Duodenal mucosa (tissue), 2 donors: ENCODE data around the gene POLR1H.

Experiments
- H3K27ac ChIP-seq: one replicate; pipeline ENCODE4 v1.7.0; 2013; ENCODE audit warnings: low read depth, low read length
- H3K27me3 ChIP-seq, 2 donors: one replicate each; pipeline ENCODE4 v1.7.0; 2013; ENCODE audit warnings: low read length in 2 of 2, control low read depth in 1 of 2; ENCODE audit not compliant: insufficient read depth in 2 of 2, control insufficient read depth in 1 of 2
- H3K36me3 ChIP-seq, 2 donors: one replicate each; pipeline ENCODE4 v1.7.0; 2013; ENCODE audit warnings: low read length in 2 of 2, control low read depth in 1 of 2; ENCODE audit not compliant: insufficient read depth in 2 of 2, control insufficient read depth in 1 of 2
- H3K4me1 ChIP-seq, 2 donors: one replicate each; pipeline ENCODE4 v1.7.0; 2013; ENCODE audit warnings: low read length in 2 of 2, control low read depth in 1 of 2; ENCODE audit not compliant: insufficient read depth in 2 of 2, control insufficient read depth in 1 of 2
- H3K4me3 ChIP-seq, 2 donors: one replicate each; pipeline ENCODE4 v1.7.0; 2013; ENCODE audit warnings: low read length in 2 of 2, low read depth in 1 of 2
- H3K9ac ChIP-seq, 2 donors: one replicate each; pipeline ENCODE4 v1.7.0; 2013; ENCODE audit warnings: low read length in 2 of 2, low read depth in 1 of 2
- H3K9me3 ChIP-seq, 2 donors: one replicate each; pipeline ENCODE4 v1.7.0; 2013; ENCODE audit warnings: low read length in 2 of 2, control low read depth in 1 of 2; ENCODE audit not compliant: control insufficient read depth in 1 of 2

Gene POLR1H

DNA sequence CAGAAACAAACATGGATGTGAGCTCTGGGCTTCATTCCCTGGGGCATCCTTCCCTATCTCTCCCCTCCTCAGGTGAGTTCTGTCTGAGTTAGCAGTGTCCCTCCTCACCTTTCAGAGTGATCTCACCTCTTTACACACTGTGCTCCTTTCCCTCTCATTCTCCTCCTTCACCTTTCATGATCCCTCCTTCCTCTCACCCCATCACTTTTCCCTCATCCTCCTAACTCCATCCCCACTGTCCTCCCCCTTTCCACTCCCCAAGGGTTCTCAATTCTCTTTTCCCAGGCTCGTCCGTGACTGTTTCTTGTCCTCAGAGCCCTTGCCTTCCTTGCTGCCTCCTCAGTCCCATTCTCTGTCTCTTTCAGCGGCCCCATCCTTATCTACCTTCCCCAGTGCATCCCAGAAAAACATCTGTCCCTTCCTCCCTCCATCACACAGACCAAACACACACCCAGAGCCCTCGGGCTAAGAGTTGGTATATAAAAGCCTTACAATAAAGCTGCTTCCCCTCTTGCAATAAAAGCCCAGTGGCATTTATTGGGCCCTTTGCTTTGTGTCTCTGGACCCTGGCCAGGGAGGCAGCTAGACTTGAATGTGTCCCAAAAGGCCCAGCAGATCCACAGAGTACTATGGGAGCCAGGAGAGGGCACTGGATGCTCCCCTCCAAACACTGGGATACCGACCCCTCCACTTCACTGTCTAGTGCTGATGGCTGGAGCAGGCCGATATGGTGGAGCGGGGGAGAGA lies 12.6 kb downstream of the POLR1H start:
- Histone ChIP-seq H3K4me1 (peaks cover 17 to 19% of the 10 kb centered on the region in 2 donors), H3K36me3 (peaks cover 4 to 16% of the 10 kb centered on the region in 2 donors), H3K9ac (no peak overlapping the region), H3K9me3 (no peaks in the 10 kb centered on the region), H3K27ac (no peak overlapping the region), H3K27me3 (peaks cover 26 to 41% of the 10 kb centered on the region in 2 donors), H3K4me3 (no peak overlapping the region)

DNA sequence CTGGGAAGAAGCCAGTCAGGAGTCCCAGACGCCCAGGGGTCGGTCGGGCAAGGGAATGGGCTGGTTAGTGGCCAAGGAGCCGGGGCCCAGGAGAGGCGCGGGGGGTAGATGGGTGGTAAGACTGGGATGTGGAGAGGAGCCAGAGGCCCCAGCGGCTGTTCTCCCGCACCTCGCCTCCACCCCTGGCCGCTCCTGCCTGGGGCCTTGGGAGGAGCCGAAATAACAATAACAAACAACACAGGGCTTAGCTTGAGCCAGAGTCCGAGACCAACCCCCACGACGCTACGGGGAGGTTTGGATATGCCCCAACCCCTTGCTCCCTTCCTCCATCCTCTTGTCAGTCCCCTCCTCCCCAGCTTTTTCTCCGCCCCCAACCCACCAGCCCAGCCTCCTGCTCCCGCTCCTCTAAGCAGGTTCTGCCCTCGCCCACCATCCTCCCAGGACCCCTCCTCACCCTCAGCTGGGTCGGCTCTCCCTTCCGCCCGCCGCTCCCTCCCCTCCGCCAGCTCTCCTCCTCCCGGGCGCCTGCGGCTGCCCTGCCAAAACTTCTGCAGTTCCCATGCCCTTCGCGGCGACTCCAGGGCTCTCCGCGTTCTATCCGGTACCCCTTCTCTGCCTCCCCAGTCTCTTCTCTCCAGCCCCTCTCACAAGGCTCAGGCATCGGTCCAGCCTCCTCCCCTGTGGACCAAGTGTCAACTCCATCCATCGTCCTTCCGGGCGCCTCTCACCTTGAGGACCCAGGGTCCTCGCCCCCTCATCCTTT lies 13.4 kb downstream of the POLR1H start:
- Histone ChIP-seq H3K27me3 (peaks cover 26 to 41% of the 10 kb centered on the region in 2 donors), H3K9me3 (no peaks in the 10 kb centered on the region), H3K4me1 (peaks cover 17 to 19% of the 10 kb centered on the region in 2 donors), H3K4me3 (peak overlapping the region; percentile 53 to 61), H3K27ac (no peak overlapping the region), H3K36me3 (peaks cover 2 to 10% of the 10 kb centered on the region in 2 donors), H3K9ac (peak overlapping the region; percentile 13 to 54)

DNA sequence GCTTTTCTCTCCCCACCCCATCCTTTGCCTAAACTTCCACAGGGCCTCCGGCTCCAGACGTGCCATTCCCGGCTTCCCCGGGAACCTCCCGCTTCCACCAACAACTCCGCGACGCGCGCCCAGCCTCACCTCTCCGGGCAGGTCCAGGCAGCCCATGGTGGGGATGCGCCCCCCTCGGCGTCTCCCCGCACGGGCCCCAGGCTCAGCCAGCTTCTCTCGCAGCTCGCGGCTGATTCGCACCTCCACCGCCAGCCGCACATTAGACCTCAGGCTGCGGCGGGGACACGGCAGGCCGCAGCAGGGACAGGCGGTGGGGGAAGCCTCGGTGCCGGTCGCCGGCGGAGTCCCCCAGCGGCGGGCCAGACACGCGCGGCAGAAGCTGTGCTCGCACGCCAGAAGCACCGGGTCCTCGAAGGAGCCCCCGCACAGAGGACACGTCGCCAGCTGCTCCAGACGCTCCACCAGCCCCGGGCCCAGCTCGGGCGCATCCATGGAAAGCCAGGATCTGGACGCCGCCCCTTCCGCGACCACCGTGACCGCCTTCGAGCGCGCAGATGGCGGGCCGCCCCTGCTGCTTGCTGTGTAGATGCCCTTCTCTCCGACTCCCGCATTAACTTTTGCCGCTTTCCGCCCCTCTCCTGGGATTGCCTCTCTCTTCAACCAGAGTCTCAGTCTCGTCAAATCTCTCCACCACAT lies 14.2 kb downstream of the POLR1H start, which contains the start of gene RNF39:
Gene RNF39 (minus strand): TSS at position 676 of the 696 bp plus-strand sequence. CDS start 184 bp downstream, at position 492.
- H3K9me3 ChIP-seq: no peaks in the 10 kb centered on the region
- H3K9ac ChIP-seq: peak within 1 kb of the TSS; percentile 13 to 54
- peaks cover 17 to 19% of the 10 kb centered on the region in 2 donors for H3K4me1 ChIP-seq
- H3K4me3 ChIP-seq: peak within 1 kb of the TSS; percentile 53 to 61
- H3K27me3 ChIP-seq: peaks cover 26 to 41% of the 10 kb centered on the region in 2 donors
- H3K27ac ChIP-seq: no peak within 1 kb of the TSS
- peaks cover 0 to 5% of the 10 kb centered on the region in 2 donors for H3K36me3 ChIP-seq

DNA sequence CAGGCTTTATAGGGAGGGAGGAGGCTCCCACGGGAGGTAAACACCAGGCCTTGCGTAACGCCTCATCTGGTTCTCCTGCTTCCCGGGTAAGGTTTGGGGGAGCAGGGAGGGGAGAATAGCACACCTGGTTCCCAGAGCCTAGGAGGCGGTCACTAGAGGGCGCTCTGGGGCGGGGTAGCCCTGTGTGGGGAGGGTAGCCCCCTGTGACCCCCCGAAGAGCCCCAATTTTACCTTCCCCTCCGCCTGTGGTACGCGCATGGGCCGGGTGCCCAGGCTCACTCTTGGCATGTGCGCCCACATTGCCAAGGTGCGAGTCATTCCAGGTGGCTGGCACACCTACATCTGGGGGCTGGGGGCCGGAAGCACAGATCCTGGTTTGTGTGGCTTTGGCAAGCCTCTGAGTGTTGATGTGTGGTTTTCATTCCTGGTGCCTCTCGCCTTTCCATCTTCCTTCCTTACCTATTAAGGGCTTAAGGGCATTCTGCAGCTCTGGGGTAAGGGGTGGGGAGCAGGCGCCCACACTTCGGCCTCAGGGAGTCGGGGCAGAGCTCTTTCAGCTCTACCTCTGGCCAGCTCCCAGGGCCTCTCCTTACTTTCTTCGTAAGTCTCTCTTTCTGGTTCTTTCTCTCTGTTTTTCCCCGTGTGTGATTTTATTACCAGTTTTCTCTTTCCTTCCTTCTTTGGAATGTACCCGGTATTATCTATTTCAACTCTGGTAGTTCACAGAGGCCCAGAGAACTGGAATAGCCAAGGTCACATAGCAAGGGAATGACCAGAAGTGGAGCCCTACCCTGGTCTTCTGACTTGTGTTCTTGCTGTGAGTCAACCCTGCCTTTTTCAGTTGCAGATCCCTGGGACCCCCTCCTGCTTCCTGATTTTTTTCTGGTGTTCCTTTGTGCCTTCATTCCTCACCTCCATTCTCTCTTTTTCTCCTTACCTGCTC lies 15.0 kb downstream of the POLR1H start:
- Histone ChIP-seq H3K9me3 (no peaks in the 10 kb centered on the region), H3K27ac (no peak overlapping the region), H3K36me3 (no peaks in the 10 kb centered on the region), H3K9ac (no peak overlapping the region), H3K4me1 (peaks cover 17 to 19% of the 10 kb centered on the region in 2 donors), H3K27me3 (peaks cover 26 to 41% of the 10 kb centered on the region in 2 donors), H3K4me3 (peak overlapping the region; percentile 53 to 61)

DNA sequence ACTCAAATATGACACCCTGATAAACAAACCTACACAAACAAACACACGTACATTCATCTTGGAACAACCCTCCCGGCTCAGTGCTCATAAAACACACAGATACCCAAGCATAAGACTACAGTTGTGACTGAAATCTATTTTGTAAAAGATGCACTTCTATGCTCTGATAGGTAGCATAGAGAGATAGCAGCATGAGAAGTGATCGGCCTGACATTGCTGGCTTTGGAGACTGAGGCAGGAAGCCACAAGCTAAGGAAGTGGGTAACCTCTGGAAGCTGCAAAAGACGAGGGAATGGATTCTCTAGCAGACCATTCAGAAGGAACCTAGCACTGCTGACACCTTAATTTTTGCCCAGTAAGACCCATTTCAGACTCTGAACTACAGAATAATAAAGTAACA lies 16.2 kb downstream of the POLR1H start:
- H3K9ac ChIP-seq: no peak overlapping the region
- H3K27me3 ChIP-seq: peaks cover 26 to 35% of the 10 kb centered on the region in 2 donors
- no peaks in the 10 kb centered on the region for H3K9me3 ChIP-seq
- H3K4me3 ChIP-seq: no peak overlapping the region
- H3K36me3 ChIP-seq: no peaks in the 10 kb centered on the region
- H3K27ac ChIP-seq: no peak overlapping the region
- H3K4me1 ChIP-seq: peaks cover 17 to 19% of the 10 kb centered on the region in 2 donors

DNA sequence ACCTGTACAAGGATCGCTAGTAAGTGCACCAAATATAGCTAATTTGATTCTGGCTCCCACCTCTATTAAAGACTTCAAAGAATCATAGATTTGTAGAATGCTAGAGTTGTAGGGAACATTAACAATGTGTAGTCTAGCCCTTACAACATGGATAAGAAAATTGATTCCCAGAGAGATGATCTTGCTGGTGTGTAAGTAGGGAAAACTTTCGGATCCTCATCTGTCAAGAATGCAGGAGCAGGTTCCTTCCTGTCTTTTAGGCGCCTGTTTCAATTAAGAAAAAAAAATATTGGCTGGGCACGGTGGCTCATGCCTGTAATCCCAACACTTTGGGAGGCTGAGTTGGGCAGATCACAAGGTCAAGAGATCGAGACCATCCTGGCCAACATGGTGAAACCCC lies 26.8 kb downstream of the POLR1H start:
- Histone ChIP-seq H3K9me3 (no peaks in the 10 kb centered on the region), H3K4me1 (peaks cover 10 to 13% of the 10 kb centered on the region in 2 donors), H3K27ac (no peak overlapping the region), H3K27me3 (peaks cover 4 to 5% of the 10 kb centered on the region in 2 donors), H3K36me3 (no peaks in the 10 kb centered on the region), H3K9ac (no peak overlapping the region), H3K4me3 (no peak overlapping the region)

DNA sequence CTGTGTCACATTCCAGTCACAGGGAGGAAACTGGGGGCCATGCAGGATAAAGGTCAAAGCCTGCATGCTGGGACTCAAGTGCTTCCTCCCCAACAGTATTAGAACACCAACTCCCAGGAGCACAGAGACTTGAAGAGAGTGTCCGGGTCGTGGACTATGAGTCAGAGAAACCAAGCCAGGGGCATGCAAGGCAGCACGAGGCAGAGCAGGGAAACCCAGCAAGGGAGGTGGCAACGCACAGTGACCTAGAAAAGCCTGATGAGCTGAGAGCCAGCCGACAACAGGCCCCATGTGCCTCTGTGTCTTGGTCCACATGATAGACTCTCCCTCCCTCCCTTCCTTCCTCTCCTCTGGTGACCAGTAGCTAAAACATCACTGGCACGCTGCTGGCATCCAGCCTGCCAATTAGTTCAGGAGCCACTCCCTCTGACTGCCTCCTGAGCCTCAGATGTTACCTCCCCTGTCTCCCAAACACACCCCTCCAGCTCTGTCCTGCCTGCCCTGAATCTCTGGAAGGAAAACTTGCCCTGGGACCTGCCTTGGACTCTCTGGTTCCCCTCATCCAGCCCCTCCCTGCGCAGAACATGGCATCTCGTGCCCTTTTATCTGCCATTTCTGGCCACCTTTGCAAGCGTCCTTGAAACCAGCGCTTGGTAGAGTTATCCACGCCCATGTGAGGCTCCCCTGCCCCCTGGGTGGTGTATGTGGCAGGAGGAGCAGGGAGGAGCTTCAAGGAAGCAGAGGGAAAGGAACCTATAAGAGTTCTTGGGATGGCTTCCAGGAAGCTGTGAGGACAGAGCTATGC lies 30.7 kb downstream of the POLR1H start:
- H3K9ac ChIP-seq: peak overlapping the region; percentile 25 to 42
- H3K4me1 ChIP-seq: peaks cover 17 to 23% of the 10 kb centered on the region in 2 donors
- H3K27me3 ChIP-seq: peaks cover 4 to 5% of the 10 kb centered on the region in 2 donors
- no peaks in the 10 kb centered on the region for H3K9me3 ChIP-seq
- H3K4me3 ChIP-seq: peak overlapping the region in 1 of 2 donors; percentile 18
- H3K36me3 ChIP-seq: no peaks in the 10 kb centered on the region
- peak overlapping the region; percentile 79 for H3K27ac ChIP-seq

DNA sequence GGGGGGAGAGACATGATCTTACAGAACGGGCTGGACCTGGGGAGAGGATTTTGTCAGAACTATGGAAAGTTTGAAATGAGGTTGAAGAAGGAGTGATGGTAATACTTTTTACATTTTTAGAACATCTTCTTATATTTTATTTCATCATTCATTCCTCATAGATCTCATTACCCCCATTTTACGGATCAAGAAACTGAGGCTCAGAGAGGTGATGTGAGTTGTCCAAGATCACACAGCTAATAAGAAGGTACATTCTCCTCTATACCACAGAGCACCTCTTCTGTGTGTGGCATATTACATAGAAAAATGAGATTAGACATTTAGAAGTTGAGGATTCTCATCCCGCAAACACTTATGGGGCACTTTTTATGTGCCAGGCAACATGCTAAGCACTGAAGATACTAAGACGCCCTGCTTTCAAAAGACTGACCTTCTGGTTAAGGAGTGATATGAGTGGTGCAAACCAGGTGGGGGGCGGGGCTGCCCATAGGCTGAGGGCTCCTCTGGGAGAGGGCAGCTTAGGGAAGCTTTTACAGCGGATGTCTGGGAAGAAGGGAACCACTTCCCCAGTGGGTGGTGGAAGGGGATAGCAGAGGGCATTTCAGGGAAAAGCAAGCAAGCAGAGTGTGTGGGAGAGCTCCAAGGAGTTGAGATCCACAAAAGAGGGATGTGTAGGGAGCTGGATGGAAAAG lies 31.9 kb downstream of the POLR1H start:
- peaks cover 22 to 30% of the 10 kb centered on the region in 2 donors for H3K4me1 ChIP-seq
- no peak overlapping the region for H3K27ac ChIP-seq
- H3K27me3 ChIP-seq: peaks cover 1 to 14% of the 10 kb centered on the region in 2 donors

More for the DNA sequence above, 31.9 kb downstream of the POLR1H start:
- Histone ChIP-seq H3K9ac (no peak overlapping the region), H3K9me3 (no peaks in the 10 kb centered on the region), H3K36me3 (no peaks in the 10 kb centered on the region), H3K4me3 (no peak overlapping the region)
